ENCODE measurements around the gene MPND. TPM values are rescaled to one million over a fixed set of nuclear protein-coding genes. Genes with fewer than 3 reads are reported as not detected.
A peak's percentile ranks its signal among the peaks of the same experiment; 100 is the strongest.

Gene MPND
- total RNA-seq, 2 donors from 2014 or later = 51.5 to 55.9 TPM

DNA sequence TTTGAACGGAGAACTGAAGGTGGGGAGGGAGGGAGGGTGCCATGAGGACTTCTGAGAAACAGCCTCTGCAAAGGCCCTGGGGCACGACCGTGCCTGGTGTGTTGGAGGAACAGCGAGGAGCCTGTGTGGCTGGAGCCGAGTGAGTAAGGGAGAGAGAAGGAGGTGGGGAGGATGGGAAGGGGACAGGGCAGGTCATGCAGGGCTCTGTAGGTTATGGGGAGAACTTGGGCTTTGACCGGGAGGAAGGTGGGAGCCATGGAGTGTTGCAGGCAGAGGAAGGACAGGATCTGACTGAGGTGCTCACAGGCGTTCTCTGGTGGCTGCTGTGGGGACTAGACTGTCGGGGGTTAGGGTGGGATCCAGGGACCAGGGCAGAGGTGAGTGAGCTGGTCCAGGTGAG is 6.7 kb downstream of the MPND start:
- WGBS, 2 experiments (ENCODE audit: insufficient coverage in 1 of 2, insufficient read length in 1 of 2) = 86 to 90% methylated on average over 7 to 8 of the region's 8 CpGs
- Histone ChIP-seq H3K36me3 (ENCODE audit: control insufficient read depth, insufficient read depth, low read length) (peaks cover 65% of the 10 kb centered on the region), H3K4me3 (ENCODE audit: low read length) (no peak overlapping the region), H3K9ac (ENCODE audit: extremely low read depth, low read length, poor library complexity, severe bottlenecking) (no peak overlapping the region), H3K4me1 (ENCODE audit: control insufficient read depth, insufficient read depth, low read length) (no peaks in the 10 kb centered on the region), H3K27ac (ENCODE audit: low read depth, low read length) (no peak overlapping the region), H3K9me3 (ENCODE audit: control insufficient read depth, low read length) (no peaks in the 10 kb centered on the region), H3K27me3 (ENCODE audit: control insufficient read depth, insufficient read depth, low read length, poor library complexity, severe bottlenecking) (no peaks in the 10 kb centered on the region)
- H3K9me3 Mint-ChIP-seq = no peaks in the 10 kb centered on the region
- H3K4me1 Mint-ChIP-seq = no peaks in the 10 kb centered on the region
- DNase-seq = no peak
- no peaks in the 10 kb centered on the region for H3K27me3 Mint-ChIP-seq (ENCODE audit: insufficient read depth)
- no peak overlapping the region for H3K4me3 Mint-ChIP-seq
- H3K27ac Mint-ChIP-seq = no peak overlapping the region
- peaks cover 52% of the 10 kb centered on the region for H3K36me3 Mint-ChIP-seq (ENCODE audit: low read depth)
- TF ChIP-seq, protein P1, sequence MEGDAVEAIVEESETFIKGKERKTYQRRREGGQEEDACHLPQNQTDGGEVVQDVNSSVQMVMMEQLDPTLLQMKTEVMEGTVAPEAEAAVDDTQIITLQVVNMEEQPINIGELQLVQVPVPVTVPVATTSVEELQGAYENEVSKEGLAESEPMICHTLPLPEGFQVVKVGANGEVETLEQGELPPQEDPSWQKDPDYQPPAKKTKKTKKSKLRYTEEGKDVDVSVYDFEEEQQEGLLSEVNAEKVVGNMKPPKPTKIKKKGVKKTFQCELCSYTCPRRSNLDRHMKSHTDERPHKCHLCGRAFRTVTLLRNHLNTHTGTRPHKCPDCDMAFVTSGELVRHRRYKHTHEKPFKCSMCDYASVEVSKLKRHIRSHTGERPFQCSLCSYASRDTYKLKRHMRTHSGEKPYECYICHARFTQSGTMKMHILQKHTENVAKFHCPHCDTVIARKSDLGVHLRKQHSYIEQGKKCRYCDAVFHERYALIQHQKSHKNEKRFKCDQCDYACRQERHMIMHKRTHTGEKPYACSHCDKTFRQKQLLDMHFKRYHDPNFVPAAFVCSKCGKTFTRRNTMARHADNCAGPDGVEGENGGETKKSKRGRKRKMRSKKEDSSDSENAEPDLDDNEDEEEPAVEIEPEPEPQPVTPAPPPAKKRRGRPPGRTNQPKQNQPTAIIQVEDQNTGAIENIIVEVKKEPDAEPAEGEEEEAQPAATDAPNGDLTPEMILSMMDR (conservative IDR thresholded peaks at IDR 0.05) = no peak

DNA sequence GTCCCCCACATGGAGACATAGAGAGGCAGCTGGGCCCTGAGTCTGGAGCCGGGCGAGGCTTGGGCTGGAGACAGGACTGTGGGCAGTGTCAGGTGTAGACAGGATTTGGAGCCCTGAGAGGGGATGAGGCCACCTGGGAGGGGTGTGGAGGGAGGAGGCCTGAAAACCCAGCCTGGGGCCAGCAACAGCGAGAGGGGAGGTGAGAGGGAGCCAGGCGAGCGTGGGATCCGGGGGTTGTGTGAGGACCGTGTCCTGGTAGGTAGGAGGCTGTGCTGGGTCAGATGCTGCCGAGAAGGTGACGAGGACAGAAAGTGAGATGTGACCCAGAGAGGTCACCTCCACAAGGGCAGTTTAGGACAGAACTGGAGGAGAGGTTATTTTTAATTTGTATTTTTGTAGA is 7.4 kb downstream of the MPND start:
- peaks cover 60% of the 10 kb centered on the region for H3K36me3 ChIP-seq (ENCODE audit: control insufficient read depth, insufficient read depth, low read length)
- Mint-ChIP-seq H3K27ac (peak overlapping the region; percentile 17), H3K9me3 (no peaks in the 10 kb centered on the region), H3K27me3 (ENCODE audit: insufficient read depth) (no peaks in the 10 kb centered on the region), H3K36me3 (ENCODE audit: low read depth) (peaks cover 47% of the 10 kb centered on the region), H3K4me1 (no peaks in the 10 kb centered on the region), H3K4me3 (no peak overlapping the region)
- DNase-seq = no peak
- H3K9me3 ChIP-seq (ENCODE audit: control insufficient read depth, low read length) = no peaks in the 10 kb centered on the region
- WGBS, 2 experiments (ENCODE audit: insufficient coverage in 1 of 2, insufficient read length in 1 of 2) = 87 to 96% methylated on average over 5 to 9 of the region's 9 CpGs
- no peaks in the 10 kb centered on the region for H3K27me3 ChIP-seq (ENCODE audit: control insufficient read depth, insufficient read depth, low read length, poor library complexity, severe bottlenecking)
- H3K9ac ChIP-seq (ENCODE audit: extremely low read depth, low read length, poor library complexity, severe bottlenecking) = no peak overlapping the region
- H3K27ac ChIP-seq (ENCODE audit: low read depth, low read length) = no peak overlapping the region
- H3K4me1 ChIP-seq (ENCODE audit: control insufficient read depth, insufficient read depth, low read length) = no peaks in the 10 kb centered on the region
- TF ChIP-seq, protein P1 (conservative IDR thresholded peaks at IDR 0.05) = no peak
- H3K4me3 ChIP-seq (ENCODE audit: low read length) = no peak overlapping the region

DNA sequence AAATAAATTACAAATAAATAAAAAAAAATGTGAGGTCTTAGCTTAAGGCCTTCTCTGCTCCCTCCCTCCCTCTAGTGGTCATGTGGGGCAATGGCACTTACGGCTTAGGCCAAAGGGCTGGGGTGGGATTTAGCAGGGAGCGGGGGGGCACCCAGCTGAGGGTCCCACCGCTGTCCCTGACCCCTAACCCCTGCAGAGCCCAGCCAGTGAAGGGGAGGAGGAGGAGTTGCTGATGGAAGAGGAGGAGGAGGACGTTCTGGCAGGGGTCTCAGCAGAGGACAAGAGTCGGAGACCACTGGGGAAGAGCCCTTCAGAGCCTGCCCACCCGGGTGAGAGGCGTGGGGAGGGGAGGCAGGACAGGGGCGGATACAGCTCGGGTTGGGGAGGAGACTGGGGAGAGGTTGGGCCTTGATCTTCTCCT is 9.3 kb downstream of the MPND start:
- no peaks in the 10 kb centered on the region for H3K9me3 Mint-ChIP-seq
- H3K36me3 Mint-ChIP-seq (ENCODE audit: low read depth) = peaks cover 33% of the 10 kb centered on the region
- DNase-seq = peak; percentile 91
- no peaks in the 10 kb centered on the region for H3K4me1 ChIP-seq (ENCODE audit: control insufficient read depth, insufficient read depth, low read length)
- H3K27me3 ChIP-seq (ENCODE audit: control insufficient read depth, insufficient read depth, low read length, poor library complexity, severe bottlenecking) = no peaks in the 10 kb centered on the region
- H3K27me3 Mint-ChIP-seq (ENCODE audit: insufficient read depth) = no peaks in the 10 kb centered on the region
- H3K36me3 ChIP-seq (ENCODE audit: control insufficient read depth, insufficient read depth, low read length) = peaks cover 47% of the 10 kb centered on the region
- TF ChIP-seq, protein P1 (conservative IDR thresholded peaks at IDR 0.05) = peak; percentile 96
- no peak overlapping the region for H3K27ac ChIP-seq (ENCODE audit: low read depth, low read length)
- 58 to 68% methylated on average over 3 to 9 of the region's 9 CpGs for WGBS, 2 experiments (ENCODE audit: insufficient coverage in 1 of 2, insufficient read length in 1 of 2)
- no peaks in the 10 kb centered on the region for H3K4me1 Mint-ChIP-seq
- no peak overlapping the region for H3K4me3 Mint-ChIP-seq
- no peak overlapping the region for H3K9ac ChIP-seq (ENCODE audit: extremely low read depth, low read length, poor library complexity, severe bottlenecking)
- no peak overlapping the region for H3K4me3 ChIP-seq (ENCODE audit: low read length)
- peak overlapping the region; percentile 68 for H3K27ac Mint-ChIP-seq
- no peaks in the 10 kb centered on the region for H3K9me3 ChIP-seq (ENCODE audit: control insufficient read depth, low read length)
